Activated CD4-positive, alpha-beta memory T cell treated with anti-CD3 and anti-CD28 coated beads, Interleukin-2, amount 10 ng/mL, durations not matched to agents 7 days and 5 days (primary cell): ENCODE results near the gene DYDC2. TPM values are rescaled to one million over a fixed set of nuclear protein-coding genes. Genes with fewer than 3 reads are reported as not detected.

Experiments used
- CTCF ChIA-PET: fragments of 350-600 bp; sonication (Branson Sonifier 250); formaldehyde crosslinking; loops from one replicate; lab custom pipeline; 2021; ENCODE audit warnings: antibody characterized with exemption, inconsistent platforms; lab: Charles Lee
- POLR2A ChIA-PET: fragments of 350-600 bp; sonication (Branson Sonifier 250); formaldehyde crosslinking; loops from one replicate; lab custom pipeline; 2021; ENCODE audit warnings: antibody characterized with exemption; lab: Charles Lee
- DNase-seq: peaks from one replicate; pipeline ENCODE4 v3.0.0-alpha.2; 2020
- H3K27ac Mint-ChIP-seq: one replicate; pipeline ENCODE4 v1.8.0; 2021; ENCODE audit warnings: mild to moderate bottlenecking, mixed read lengths
- H3K27me3 Mint-ChIP-seq: one replicate; pipeline ENCODE4 v1.8.0; 2021; ENCODE audit warnings: mixed read lengths
- H3K36me3 Mint-ChIP-seq: one replicate; pipeline ENCODE4 v1.8.0; 2021; ENCODE audit warnings: low read depth, mixed read lengths
- H3K4me1 Mint-ChIP-seq: one replicate; pipeline ENCODE4 v1.8.0; 2021; ENCODE audit warnings: mixed read lengths
- H3K4me3 Mint-ChIP-seq: one replicate; pipeline ENCODE4 v1.8.0; 2021; ENCODE audit warnings: mild to moderate bottlenecking, mixed read lengths
- H3K9me3 Mint-ChIP-seq: one replicate; pipeline ENCODE4 v1.8.0; 2021; ENCODE audit warnings: mixed read lengths
- total RNA-seq, 2 experiments: library from RNA; stranded (reverse); gene quantifications; one replicate each; pipeline ENCODE4 v1.2.3, GENCODE V29; 2021

Gene DYDC2
- total RNA-seq, 2 experiments from 2014 or later, result not detected

- Mint-ChIP-seq H3K4me3 (peak within 1 kb of the TSS; percentile 69), H3K27me3 (peaks cover 22% of the 10 kb centered on the region), H3K4me1 (peaks cover 9% of the 10 kb centered on the region), H3K9me3 (no peaks in the 10 kb centered on the region), H3K36me3 (no peaks in the 10 kb centered on the region), H3K27ac (no peak within 1 kb of the TSS)
- ChIA-PET CTCF (interaction anchor here (0.6 to 1.5 kb wide), 12 partner anchors 26 to 191 kb away, joined by 3 to 15 read pairs (median 3); partner anchors contain the start of gene SH2D4B), POLR2A (interaction anchor here (0.7 to 1.0 kb wide), 2 partner anchors 10 to 74 kb away, joined by 3 read pairs; no protein-coding TSS in a partner anchor)
- DNase-seq, result peak; percentile 74
Observed at GRCh38 chr10:80408242-80409101, 51.9 kb downstream of the DYDC2 start, which contains the start of gene PRXL2A. PRXL2A (plus strand) TSS chr10:80408551; CDS start chr10:80420468, 11,917 bp downstream.

DNA sequence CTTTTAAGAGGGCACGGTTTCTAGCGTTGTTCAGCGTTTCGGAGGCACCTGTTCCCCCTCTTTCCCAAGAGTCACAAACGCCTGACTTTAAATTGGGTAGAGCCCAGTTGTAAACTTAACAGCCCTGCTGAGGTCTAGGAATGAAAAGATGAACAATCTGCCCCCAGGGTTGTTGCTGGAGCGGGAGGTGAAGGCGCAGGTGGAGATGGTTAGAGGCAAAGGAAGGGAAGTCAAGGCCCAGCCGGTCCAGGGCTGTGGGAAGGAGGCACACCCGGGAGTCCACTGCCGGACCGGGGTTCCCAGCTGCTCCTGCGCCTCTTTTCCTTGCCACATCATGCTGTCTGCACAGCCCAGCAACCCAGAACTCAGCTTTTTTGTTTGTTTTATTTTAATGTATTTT lies 52.5 kb downstream of the DYDC2 start:
- Mint-ChIP-seq H3K9me3 (no peaks in the 10 kb centered on the region), H3K27me3 (peaks cover 22% of the 10 kb centered on the region), H3K27ac (no peak overlapping the region), H3K4me3 (peak overlapping the region; percentile 47), H3K4me1 (peaks cover 9% of the 10 kb centered on the region), H3K36me3 (no peaks in the 10 kb centered on the region)
- ChIA-PET CTCF (interaction anchor here (1.0 to 2.7 kb wide), 2 partner anchors 35 to 96 kb away, joined by 4 to 10 read pairs; no protein-coding TSS in a partner anchor), POLR2A (interaction anchor here (1.4 kb wide), 1 partner anchor 31 kb away, joined by 3 read pairs; no protein-coding TSS in a partner anchor)
- DNase-seq, result no peak

DNA sequence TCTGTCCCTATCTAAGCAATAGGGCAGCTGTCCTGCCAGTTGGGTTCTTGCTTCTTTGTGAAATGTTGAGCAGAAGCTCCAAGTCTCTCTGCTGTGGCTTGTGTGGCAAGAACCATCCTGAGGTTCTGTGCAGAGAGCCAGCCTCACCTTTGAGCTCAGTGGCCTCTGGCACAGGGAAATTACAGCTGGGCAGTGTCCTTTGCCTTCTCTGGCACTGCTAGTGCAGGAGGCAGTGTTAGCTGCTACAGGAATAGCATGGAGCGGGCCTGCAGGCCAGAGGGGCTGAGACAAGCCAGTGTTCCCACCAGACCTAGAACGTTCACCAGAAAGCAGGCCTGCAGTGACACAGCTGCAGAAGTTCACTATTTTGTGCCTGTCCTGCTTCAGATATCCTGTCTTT lies 53.5 kb downstream of the DYDC2 start:
- H3K27ac Mint-ChIP-seq, result no peak overlapping the region
- H3K4me1 Mint-ChIP-seq, result peaks cover 9% of the 10 kb centered on the region
- POLR2A ChIA-PET, result interaction anchor here (1.4 kb wide), 1 partner anchor 32 kb away, joined by 3 read pairs; no protein-coding TSS in a partner anchor
- DNase-seq, result no peak
- peaks cover 22% of the 10 kb centered on the region for H3K27me3 Mint-ChIP-seq
- H3K9me3 Mint-ChIP-seq, result no peaks in the 10 kb centered on the region
- CTCF ChIA-PET, result interaction anchor here (1.0 to 2.7 kb wide), 2 partner anchors 34 to 95 kb away, joined by 4 to 10 read pairs; no protein-coding TSS in a partner anchor
- H3K4me3 Mint-ChIP-seq, result no peak overlapping the region
- no peaks in the 10 kb centered on the region for H3K36me3 Mint-ChIP-seq

DNA sequence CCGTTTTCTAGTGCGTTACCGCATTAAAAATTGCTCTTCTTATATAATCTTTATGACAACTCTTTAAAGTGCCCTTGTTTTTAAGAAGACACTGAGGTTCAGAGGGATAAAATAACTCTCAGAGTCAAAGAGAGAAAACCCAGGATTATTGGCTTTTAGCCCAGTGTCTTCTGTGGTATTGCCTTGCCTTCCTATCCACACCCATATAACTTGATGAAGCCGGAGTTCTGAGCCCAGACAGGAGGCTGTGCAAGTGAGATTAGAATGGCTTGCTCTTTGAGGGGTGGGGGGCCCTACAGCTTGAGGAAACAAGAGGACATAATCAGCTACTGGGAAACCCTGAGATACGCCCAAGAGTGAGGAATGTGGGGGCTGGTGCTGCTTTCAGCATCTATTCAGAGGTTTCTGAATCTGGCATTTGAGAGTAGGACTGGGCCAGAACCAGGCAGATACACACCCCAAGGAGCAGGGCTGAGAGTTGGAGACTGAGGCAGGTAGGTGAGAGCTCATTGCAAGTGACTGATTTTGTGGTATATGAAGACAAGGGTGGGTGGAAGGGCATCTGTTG lies 54.1 kb downstream of the DYDC2 start:
- H3K4me1 Mint-ChIP-seq, result peaks cover 9% of the 10 kb centered on the region
- H3K27me3 Mint-ChIP-seq, result peaks cover 22% of the 10 kb centered on the region
- H3K27ac Mint-ChIP-seq, result no peak overlapping the region
- no peak overlapping the region for H3K4me3 Mint-ChIP-seq
- DNase-seq, result no peak
- no peaks in the 10 kb centered on the region for H3K9me3 Mint-ChIP-seq
- H3K36me3 Mint-ChIP-seq, result no peaks in the 10 kb centered on the region
- POLR2A ChIA-PET, result interaction anchor here (1.4 kb wide), 1 partner anchor 33 kb away, joined by 3 read pairs; no protein-coding TSS in a partner anchor
- CTCF ChIA-PET, result interaction anchor here (2.7 kb wide), 1 partner anchor 34 kb away, joined by 10 read pairs; no protein-coding TSS in a partner anchor

GRCh38 chr10:80411267-80411668 lies 54.7 kb downstream of the DYDC2 start:
- POLR2A ChIA-PET, result interaction anchor here (0.8 kb wide), 1 partner anchor 130 kb away, joined by 3 read pairs; no protein-coding TSS in a partner anchor
- CTCF ChIA-PET, result interaction anchor here (1.6 to 2.7 kb wide), 2 partner anchors 33 to 94 kb away, joined by 5 to 10 read pairs; no protein-coding TSS in a partner anchor
- H3K4me1 Mint-ChIP-seq, result peaks cover 9% of the 10 kb centered on the region
- H3K27ac Mint-ChIP-seq, result no peak overlapping the region
- H3K4me3 Mint-ChIP-seq, result no peak overlapping the region
- H3K36me3 Mint-ChIP-seq, result no peaks in the 10 kb centered on the region
- H3K9me3 Mint-ChIP-seq, result no peaks in the 10 kb centered on the region
- H3K27me3 Mint-ChIP-seq, result peaks cover 19% of the 10 kb centered on the region
- DNase-seq, result no peak

GRCh38 chr10:80411681-80412220 lies 55.2 kb downstream of the DYDC2 start:
- Mint-ChIP-seq H3K9me3 (no peaks in the 10 kb centered on the region), H3K27me3 (peaks cover 15% of the 10 kb centered on the region), H3K4me3 (no peak overlapping the region), H3K36me3 (no peaks in the 10 kb centered on the region), H3K4me1 (peaks cover 9% of the 10 kb centered on the region), H3K27ac (no peak overlapping the region)
- POLR2A ChIA-PET, result interaction anchor here (0.8 kb wide), 1 partner anchor 129 kb away, joined by 3 read pairs; no protein-coding TSS in a partner anchor
- CTCF ChIA-PET, result interaction anchor here (1.6 to 2.7 kb wide), 2 partner anchors 33 to 94 kb away, joined by 5 to 10 read pairs; no protein-coding TSS in a partner anchor
- no peak for DNase-seq

DNA sequence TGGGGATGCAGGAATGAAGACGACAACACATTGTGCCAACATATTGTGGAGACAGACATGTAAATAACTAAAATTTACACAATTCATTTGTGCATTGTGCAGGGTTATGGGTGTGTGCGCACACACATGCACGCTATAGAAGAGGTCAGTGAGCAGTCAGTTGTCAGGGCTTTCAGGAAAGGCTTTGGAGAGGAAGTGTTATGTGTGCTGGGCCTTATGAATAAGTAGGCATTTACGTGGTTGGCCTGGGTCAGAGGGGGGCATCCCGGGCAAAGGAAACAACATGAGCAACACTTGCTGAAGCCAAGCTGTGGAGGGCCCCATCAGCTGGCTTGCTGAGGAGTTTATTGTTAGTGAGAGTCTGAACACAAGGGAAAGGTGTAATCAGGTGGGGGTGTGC lies 55.9 kb downstream of the DYDC2 start:
- DNase-seq, result no peak
- POLR2A ChIA-PET, result no interaction called here
- CTCF ChIA-PET, result interaction anchor here (1.6 kb wide), 1 partner anchor 93 kb away, joined by 5 read pairs; no protein-coding TSS in a partner anchor
- Mint-ChIP-seq H3K27me3 (peaks cover 12% of the 10 kb centered on the region), H3K36me3 (no peaks in the 10 kb centered on the region), H3K4me1 (peaks cover 9% of the 10 kb centered on the region), H3K4me3 (no peak overlapping the region), H3K27ac (no peak overlapping the region), H3K9me3 (no peaks in the 10 kb centered on the region)

DNA sequence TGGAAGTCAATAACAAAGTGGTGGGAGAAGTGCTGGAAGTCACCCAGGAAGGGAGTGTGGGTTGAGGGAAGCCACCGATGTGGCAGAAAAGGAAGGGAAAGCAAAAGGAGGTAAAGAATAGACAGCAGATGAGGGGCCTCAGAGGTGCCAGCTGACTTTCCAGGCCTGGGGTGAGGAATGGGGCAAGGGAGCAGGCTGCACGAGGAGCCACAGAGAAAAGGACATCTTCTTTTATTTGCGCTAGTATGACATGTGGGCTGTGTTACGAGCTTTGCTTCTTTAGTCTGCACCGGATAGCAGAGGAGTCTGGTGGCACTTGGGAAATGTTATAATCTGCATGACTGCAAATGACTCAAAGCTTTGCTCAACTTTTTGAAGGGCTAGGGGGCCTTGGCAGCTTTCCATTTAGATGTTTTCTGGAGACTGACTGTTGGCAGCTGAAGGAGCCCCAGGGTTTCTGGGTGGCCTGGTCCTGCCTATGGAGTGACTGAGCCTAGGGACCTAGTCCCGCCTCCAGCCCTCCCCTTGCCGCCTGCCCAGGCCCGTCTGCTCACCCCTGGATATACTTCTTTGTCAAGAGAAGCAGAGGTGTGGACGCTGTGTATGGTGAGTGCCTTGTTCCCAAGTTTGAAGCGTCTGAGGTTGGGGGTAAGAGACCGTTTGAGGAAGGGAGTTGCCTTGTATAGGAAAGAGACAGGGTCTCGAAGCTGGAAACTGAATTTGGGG lies 56.9 kb downstream of the DYDC2 start:
- Mint-ChIP-seq H3K36me3 (no peaks in the 10 kb centered on the region), H3K9me3 (no peaks in the 10 kb centered on the region), H3K4me3 (no peak overlapping the region), H3K4me1 (peaks cover 4% of the 10 kb centered on the region), H3K27ac (no peak overlapping the region), H3K27me3 (peaks cover 8% of the 10 kb centered on the region)
- POLR2A ChIA-PET, result no interaction called here
- CTCF ChIA-PET, result interaction anchor here (1.6 kb wide), 1 partner anchor 92 kb away, joined by 5 read pairs; no protein-coding TSS in a partner anchor
- no peak for DNase-seq

DNA sequence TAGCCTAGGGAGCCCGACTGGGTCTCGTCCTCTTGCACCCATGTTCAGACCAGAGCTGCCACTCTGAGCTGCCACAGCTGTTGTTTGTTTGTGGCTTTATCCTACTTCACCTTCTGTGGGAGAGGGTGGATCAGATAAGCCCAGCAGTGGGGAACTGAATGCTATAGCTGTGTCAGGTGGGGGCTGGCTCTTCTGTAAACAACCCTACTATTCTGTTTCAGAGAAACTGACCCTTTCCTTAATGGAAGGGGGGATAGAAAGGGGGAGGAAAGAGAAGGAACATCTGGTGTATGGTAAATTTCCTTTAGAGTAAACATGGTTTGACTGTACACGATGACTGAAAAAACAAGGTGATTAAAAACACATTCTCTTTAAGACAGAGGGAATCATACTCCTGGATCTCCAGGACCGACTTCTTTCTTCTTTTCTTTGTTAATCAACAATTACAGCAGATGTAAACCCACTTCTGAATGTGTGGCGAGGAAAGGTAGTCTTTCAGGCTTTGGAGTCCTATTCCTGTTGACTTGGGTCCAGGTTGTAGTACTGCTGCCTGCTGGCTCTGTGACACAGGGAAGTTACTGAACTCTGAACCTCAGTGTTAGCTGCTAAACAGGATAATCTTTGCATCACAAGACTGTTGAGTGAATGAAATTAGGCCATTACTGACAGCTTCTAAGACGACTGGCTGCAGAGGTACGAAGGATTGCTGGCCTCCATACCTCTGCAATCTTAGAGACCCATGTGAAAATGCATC lies 57.7 kb downstream of the DYDC2 start:
- Mint-ChIP-seq H3K4me1 (peaks cover under 1% of the 10 kb centered on the region), H3K27ac (no peak overlapping the region), H3K27me3 (peaks cover 4% of the 10 kb centered on the region), H3K4me3 (no peak overlapping the region), H3K36me3 (no peaks in the 10 kb centered on the region), H3K9me3 (no peaks in the 10 kb centered on the region)
- DNase-seq, result no peak
- CTCF ChIA-PET, result interaction anchor here (1.5 kb wide), 1 partner anchor 32 kb away, joined by 3 read pairs; no protein-coding TSS in a partner anchor
- POLR2A ChIA-PET, result no interaction called here

- H3K27me3 Mint-ChIP-seq, result peaks cover 2% of the 10 kb centered on the region
- no peak overlapping the region for H3K4me3 Mint-ChIP-seq
- DNase-seq, result no peak
- CTCF ChIA-PET, result no interaction called here
- no peaks in the 10 kb centered on the region for H3K9me3 Mint-ChIP-seq
- no peaks in the 10 kb centered on the region for H3K4me1 Mint-ChIP-seq
- no peaks in the 10 kb centered on the region for H3K36me3 Mint-ChIP-seq
- H3K27ac Mint-ChIP-seq, result no peak overlapping the region
- POLR2A ChIA-PET, result no interaction called here
Observed at GRCh38 chr10:80415734-80416478, 59.3 kb downstream of the DYDC2 start.

DNA sequence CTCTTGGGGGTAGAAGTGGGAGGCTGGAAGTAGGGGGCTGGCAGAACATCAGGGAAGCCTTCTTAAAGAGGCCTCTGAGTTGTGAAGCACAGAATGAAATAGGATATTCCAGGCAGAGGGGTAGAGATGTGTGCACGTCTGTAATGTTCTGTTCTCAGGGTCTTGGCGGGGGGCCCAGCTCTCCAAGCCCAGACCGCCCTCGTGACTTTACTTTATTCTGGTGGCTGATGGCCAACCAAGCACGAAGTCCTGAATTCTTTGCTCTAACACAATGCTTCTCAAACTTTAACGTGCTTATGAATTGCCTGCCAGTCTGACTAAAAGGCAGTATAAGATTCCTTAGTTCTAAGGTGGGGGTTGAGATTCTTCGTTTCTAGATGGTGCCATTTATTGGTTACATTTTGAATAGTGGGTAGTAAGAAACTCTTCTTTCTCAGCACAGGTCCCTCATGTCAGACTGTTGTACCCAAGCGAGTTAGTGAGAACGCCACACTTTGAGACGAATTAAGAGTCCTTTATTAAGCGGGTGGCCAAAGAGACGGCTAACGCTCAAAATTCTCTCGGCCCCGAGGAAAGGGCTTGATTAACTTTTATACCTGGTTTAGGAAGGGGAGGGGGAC lies 60.0 kb downstream of the DYDC2 start:
- no peaks in the 10 kb centered on the region for H3K36me3 Mint-ChIP-seq
- no peaks in the 10 kb centered on the region for H3K9me3 Mint-ChIP-seq
- no peak overlapping the region for H3K4me3 Mint-ChIP-seq
- POLR2A ChIA-PET, result no interaction called here
- CTCF ChIA-PET, result no interaction called here
- no peak overlapping the region for H3K27ac Mint-ChIP-seq
- peaks cover 2% of the 10 kb centered on the region for H3K27me3 Mint-ChIP-seq
- no peaks in the 10 kb centered on the region for H3K4me1 Mint-ChIP-seq
- no peak for DNase-seq
